GM19193 (cell line): ENCODE data around the gene NGF.

Experiments
- POLR2A ChIP-seq: IDR thresholded peaks from 4 replicates; pipeline ENCODE4 v1.6.1; 2011; ENCODE audit not compliant: insufficient read depth, insufficient read length; ENCODE audit errors: extremely low read depth

Gene NGF

DNA sequence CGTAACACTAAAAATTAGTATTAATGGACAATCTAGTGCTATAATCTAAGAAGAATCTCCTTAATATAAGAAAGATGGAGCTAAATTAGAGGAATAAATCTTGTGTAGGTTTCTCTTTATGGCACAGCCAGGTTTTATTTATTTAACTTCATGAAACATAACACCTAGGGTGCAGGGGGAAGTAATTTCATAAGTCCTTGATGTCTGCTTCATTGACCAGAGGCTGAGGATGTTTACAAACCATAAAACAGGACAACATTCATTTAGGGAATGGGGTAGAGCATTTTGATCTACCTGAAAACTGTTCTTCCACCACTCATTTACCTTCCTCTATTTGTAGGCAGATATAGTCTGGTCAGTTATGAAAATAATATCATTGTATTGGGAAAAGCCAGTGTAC is 95.5 kb downstream of the NGF start:
- TF ChIP-seq POLR2A: no peak

DNA sequence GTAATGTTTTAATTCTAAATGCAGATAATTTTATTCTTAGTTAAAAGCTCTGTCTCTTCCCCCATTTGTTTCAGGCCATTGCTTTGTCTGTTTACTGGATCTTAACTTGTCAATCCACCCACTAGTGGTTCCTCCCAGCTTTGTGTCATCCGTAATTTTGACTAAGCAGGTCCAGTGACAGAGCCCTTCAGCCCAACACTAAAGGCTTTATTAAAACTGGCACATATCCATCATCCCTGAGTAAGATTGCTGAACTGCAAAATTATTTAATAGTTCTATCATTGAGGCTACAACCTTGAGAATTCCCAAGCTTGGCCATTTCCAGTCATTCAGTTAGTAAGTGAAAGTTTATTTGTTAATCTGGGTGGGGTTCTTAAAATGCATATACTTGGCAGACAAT is 96.7 kb downstream of the NGF start:
- no peak for TF ChIP-seq POLR2A

DNA sequence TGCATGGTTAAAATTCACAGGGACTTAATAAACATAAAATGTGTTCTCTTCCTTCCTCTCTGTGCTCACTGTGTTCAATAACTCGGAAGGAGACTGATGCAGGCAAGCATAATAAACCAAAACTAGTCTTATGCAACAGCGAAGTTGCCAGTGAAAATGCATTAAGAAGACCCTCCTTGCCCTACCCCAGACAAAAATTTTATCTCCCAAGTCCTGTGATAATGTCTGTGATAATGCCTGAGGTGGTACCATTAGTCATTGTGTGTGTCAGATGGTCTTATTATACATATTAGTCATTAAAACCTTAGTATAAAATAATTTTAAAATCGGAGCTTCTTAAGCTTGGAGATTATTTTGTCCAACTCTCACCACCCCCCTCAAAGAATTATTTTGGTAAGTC is 97.8 kb downstream of the NGF start:
- TF ChIP-seq POLR2A: no peak

DNA sequence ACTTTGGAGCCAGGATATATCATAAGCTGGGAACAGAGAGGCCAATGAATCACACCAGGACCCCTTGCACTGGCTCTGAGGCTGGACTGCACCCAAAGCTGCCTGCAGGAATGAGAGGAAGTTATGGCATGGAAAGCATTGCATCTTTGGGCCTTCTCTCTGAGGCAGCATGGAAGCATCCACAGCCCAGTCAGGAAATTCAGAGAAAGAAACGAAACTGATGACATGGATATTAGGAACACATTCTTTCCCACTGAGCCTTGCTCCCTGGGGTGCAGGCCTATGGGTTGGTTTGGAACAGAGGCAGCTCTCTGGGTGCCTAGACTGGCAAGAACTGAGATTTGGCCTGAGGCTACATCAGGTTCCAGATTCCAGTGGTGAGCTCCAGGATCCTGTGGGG is 98.6 kb downstream of the NGF start:
- no peak for TF ChIP-seq POLR2A

DNA sequence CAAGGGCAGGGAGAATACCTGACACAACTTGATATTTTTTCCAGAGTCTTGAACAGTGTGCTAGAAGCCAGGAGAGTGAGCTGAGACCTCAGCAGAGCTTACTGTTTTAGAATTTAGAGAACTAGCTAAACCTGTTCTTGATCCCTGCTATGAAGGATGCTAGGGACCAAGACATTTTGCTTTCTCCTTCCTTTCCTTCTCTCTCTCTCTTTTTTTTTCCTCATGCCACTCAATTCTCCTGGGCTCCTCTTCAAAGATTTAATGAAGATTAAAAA is 99.0 kb downstream of the NGF start:
- no peak for TF ChIP-seq POLR2A

DNA sequence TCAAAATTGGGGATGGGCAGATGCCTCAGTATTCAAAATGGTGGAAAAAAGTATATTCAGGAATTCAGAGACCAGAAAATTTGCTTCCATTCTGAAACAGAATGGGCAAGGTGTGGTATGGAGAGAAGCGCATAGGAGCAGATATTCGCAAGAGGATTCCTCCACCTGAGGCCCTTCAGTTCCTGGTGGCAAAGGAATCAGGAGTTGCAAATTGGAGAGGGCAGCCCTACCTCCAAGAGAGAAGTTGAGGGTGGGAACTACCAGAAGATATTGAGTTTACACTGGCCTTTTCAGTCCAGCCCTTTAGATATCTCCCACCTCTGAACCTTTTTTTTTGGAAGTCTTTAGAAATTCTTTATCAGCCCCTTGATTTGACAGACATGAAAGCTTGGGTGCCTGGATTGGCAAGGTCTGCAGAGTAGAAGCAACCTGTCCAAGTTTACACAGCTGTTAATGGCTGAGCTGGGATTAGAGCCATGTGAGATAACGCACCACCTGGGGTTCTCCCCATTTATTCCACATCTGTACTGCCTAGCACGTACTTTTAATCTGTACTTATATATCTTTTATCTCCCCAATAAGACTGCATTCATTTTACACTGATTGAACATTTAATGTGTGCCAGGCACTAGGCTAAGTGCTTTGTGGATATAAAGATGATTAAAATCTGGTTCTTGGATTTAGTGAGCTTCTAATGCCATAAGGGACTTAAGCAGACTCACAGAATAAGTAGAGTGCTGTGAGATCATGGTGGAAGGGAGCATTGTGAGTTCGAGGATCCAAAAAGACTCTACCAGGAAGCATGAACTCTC is 99.5 kb downstream of the NGF start:
- TF ChIP-seq POLR2A: no peak

DNA sequence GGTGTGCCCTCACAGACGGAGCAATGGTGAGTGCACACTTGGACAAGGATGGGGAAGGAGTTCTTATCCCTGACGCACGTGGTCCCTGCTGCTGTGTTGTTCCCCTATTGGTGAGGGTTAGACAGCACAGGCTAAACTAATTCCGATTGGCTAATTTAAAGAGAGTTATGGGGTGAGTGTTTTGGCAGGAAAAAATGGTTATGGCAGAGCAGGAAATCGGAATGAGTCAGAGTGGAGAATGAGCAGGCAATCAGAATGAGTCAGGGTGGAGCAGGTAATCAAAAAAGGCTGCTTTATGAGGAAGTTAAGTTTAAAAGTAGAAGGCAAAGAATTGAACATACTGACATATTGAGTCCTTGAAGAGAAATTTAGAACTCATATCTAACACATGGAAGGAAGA is 100.5 kb downstream of the NGF start:
- TF ChIP-seq POLR2A: no peak

DNA sequence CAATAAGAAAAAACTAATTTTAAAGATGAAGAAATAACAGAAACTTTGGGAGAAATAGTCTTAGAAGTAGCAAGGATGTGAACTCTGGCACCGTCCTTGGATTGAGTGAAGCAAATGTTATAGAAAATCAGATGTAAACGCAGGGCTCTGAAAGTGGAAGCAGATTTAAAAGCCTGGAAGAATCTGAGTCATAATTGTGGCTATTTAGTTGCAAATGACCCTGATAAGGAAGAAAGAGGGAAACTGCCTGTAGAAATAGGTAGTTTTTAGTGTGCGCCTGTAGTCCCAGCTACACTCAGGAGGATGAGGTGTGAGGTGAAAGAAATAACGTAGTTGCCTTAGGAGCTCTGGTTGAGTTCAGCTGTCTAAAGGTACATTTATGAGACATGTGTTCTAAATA is 101.0 kb downstream of the NGF start:
- no peak for TF ChIP-seq POLR2A
